ENCODE results near the gene IARS2. TPM values are rescaled to one million over a fixed set of nuclear protein-coding genes. Genes with fewer than 3 reads are reported as not detected.

Gene IARS2
- total RNA-seq, 4 donors from 2014 or later = 86.1 to 100 (median 90.8) TPM

- no peak for TF ChIP-seq CTCF (IDR thresholded peaks at IDR 0.05; ENCODE audit: low read depth)
These were observed 66.1 kb downstream of the IARS2 start for GRCh38 chr1:220160027-220160426.

- no peak for TF ChIP-seq CTCF (IDR thresholded peaks at IDR 0.05; ENCODE audit: low read depth)
These were observed 70.2 kb downstream of the IARS2 start for GRCh38 chr1:220164116-220164515.

- no peak for TF ChIP-seq CTCF (IDR thresholded peaks at IDR 0.05; ENCODE audit: low read depth)
These were observed 70.6 kb downstream of the IARS2 start for GRCh38 chr1:220164517-220164916.

GRCh38 chr1:220166853-220167252 is 72.9 kb downstream of the IARS2 start:
- no peak for TF ChIP-seq CTCF (IDR thresholded peaks at IDR 0.05; ENCODE audit: low read depth)

- TF ChIP-seq CTCF (IDR thresholded peaks at IDR 0.05; ENCODE audit: low read depth) = no peak
These were observed 77.0 kb downstream of the IARS2 start for GRCh38 chr1:220170836-220171526.

GRCh38 chr1:220176540-220176939 is 82.6 kb downstream of the IARS2 start:
- no peak for TF ChIP-seq CTCF (IDR thresholded peaks at IDR 0.05; ENCODE audit: low read depth)

- no peak for TF ChIP-seq CTCF (IDR thresholded peaks at IDR 0.05; ENCODE audit: low read depth)
These were observed 88.2 kb downstream of the IARS2 start for GRCh38 chr1:220182111-220182510.

Data from subcutaneous adipose tissue (tissue), 4 donors.